GM12892 (cell line): ENCODE results near the gene SERGEF.

Source experiments
- POLR2A ChIP-seq: IDR thresholded peaks from 2 replicates; pipeline ENCODE4 v1.6.1; 2011; ENCODE audit warnings: low read depth, low read length, control low read depth
- TAF1 ChIP-seq: IDR thresholded peaks from 2 replicates; pipeline ENCODE4 v1.6.1; 2011; ENCODE audit warnings: low read depth, mild to moderate bottlenecking, control low read depth, low read length, borderline replicate concordance

DNA sequence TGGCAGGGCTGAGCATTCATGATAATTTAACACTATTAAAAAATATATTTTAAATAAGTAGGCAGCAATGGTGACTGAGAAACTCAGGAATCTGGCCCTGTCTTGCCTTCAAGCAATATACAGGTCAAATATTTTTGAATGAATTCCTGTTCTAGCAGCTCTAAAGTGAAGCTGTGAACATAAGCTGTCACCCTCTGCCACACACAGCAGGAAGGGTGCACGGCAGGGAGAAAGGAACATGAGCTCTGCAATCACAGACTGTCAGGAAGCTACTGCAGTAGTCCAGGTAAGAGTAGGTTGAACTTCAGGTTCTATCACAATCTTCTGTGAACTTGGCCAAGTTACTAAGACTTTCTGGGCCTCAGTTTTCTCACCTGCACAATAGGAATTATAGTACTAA lies 114.8 kb downstream of the SERGEF start:
- TF ChIP-seq POLR2A (no peak), TAF1 (no peak)
